OCI-LY1 (cell line): ENCODE data around the gene CXCR2.

ENCODE experiments used
- EZH2 ChIP-seq: fragments of 200-600 bp; sonication (generic), shearing (Covaris generic); IDR thresholded peaks from 2 replicates; pipeline ENCODE4 v1.8.0; 2017; ENCODE audit warnings: borderline replicate concordance, mixed run types, mild to moderate bottlenecking, antibody characterized with exemption, low read length, moderate library complexity, mixed read lengths
- TF ChIP-seq, protein P1 (sequence below): fragments of 200-600 bp; sonication (generic), shearing (Covaris generic); IDR thresholded peaks from 2 replicates; pipeline ENCODE4 v1.5.1; 2017; ENCODE audit warnings: mild to moderate bottlenecking, antibody characterized with exemption, low read length, moderate library complexity, mixed read lengths

DNA sequence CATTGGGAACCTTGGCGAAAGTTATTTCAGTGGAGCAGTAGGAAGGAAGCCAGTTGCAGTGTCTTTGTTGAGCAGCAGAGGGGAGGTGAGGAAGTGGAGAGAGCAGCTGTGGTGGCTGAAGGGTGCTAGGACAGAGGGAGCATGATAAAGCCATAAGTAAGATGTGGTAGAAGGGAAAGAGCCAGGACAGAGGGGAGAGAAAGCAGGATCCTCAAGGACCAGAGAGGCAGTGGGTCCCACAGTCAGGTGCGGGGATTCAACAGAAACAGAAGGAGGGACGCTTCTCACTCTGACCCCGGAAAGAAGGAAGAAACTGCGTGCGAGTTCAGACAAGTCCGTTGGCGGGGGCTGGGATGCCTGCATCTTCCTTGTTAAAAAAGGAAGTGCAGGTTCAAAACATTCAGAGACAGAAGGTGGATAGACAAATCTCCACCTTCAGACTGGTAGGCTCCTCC is at the start of gene CXCR2:
- TF ChIP-seq, protein P1, sequence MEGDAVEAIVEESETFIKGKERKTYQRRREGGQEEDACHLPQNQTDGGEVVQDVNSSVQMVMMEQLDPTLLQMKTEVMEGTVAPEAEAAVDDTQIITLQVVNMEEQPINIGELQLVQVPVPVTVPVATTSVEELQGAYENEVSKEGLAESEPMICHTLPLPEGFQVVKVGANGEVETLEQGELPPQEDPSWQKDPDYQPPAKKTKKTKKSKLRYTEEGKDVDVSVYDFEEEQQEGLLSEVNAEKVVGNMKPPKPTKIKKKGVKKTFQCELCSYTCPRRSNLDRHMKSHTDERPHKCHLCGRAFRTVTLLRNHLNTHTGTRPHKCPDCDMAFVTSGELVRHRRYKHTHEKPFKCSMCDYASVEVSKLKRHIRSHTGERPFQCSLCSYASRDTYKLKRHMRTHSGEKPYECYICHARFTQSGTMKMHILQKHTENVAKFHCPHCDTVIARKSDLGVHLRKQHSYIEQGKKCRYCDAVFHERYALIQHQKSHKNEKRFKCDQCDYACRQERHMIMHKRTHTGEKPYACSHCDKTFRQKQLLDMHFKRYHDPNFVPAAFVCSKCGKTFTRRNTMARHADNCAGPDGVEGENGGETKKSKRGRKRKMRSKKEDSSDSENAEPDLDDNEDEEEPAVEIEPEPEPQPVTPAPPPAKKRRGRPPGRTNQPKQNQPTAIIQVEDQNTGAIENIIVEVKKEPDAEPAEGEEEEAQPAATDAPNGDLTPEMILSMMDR = no peak
- TF ChIP-seq EZH2 = no peak
